Activated T-helper 1 cell treated with anti-CD3 and anti-CD28 coated beads, Interleukin-12 subunit alpha, Interleukin-12 subunit beta, Interleukin-2, Interleukin-4 antibody, amounts not matched to agents 30 ng/mL and 10 ng/mL and 1 ng/mL, durations not matched to agents 14 hours and 24 hours and 36 hours (primary cell): ENCODE results near the gene HGF. TPM values are rescaled to one million over a fixed set of nuclear protein-coding genes. Genes with fewer than 3 reads are reported as not detected.

Experiments
- DNase-seq: peaks from one replicate; pipeline ENCODE4 v3.0.0; 2021; ENCODE audit warnings: low spot score
- H3K27ac Mint-ChIP-seq: one replicate; pipeline ENCODE4 v1.8.0; 2021; ENCODE audit warnings: mild to moderate bottlenecking, mixed read lengths
- H3K27me3 Mint-ChIP-seq: one replicate; pipeline ENCODE4 v1.8.0; 2022; ENCODE audit warnings: mild to moderate bottlenecking, moderate library complexity, mixed read lengths; ENCODE audit not compliant: insufficient read depth
- H3K36me3 Mint-ChIP-seq: one replicate; pipeline ENCODE4 v1.8.0; 2021; ENCODE audit warnings: low read depth, mixed read lengths
- H3K4me1 Mint-ChIP-seq: one replicate; pipeline ENCODE4 v1.8.0; 2021; ENCODE audit warnings: low read depth, mixed read lengths
- H3K4me3 Mint-ChIP-seq: one replicate; pipeline ENCODE4 v1.8.0; 2021; ENCODE audit warnings: mild to moderate bottlenecking, moderate library complexity, mixed read lengths
- H3K9me3 Mint-ChIP-seq: one replicate; pipeline ENCODE4 v1.8.0; 2021; ENCODE audit warnings: mixed read lengths
- intact Hi-C: fragments of 100-400 bp; cut with micrococcal nuclease; formaldehyde crosslinking; loops from one replicate; pipeline ENCODE4 v1.15.1; 2024
- total RNA-seq: library from RNA; stranded (reverse); gene quantifications from 2 replicates; pipeline ENCODE4 v1.2.3, GENCODE V29; 2022

The HGF gene
- total RNA-seq, 1 donor from 2014 or later: not detected

DNA sequence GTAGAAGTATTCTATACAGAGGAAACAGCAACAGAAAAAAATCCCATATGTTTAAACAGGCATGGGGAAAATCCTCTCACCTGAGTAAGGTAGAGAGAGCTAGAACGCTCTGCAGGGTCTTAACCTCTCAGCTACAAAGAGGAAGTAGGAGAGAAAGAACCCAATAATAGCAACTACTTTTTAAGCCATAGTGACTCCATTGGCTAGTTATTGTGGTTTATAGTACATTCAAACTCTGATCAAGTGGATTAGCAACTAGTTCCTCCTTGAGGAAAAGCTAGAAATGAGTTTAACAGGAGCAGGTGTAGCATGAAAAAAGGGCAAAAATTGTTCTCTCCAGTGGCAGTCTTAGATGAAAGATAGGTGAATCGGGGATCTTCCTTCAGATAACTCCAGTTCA lies 89.7 kb downstream of the HGF start:
- Mint-ChIP-seq H3K27ac (no peak overlapping the region), H3K36me3 (no peaks in the 10 kb centered on the region), H3K4me3 (no peak overlapping the region), H3K4me1 (no peaks in the 10 kb centered on the region), H3K27me3 (no peaks in the 10 kb centered on the region), H3K9me3 (no peaks in the 10 kb centered on the region)
- no peak for DNase-seq
- intact Hi-C loops: no loop called here

DNA sequence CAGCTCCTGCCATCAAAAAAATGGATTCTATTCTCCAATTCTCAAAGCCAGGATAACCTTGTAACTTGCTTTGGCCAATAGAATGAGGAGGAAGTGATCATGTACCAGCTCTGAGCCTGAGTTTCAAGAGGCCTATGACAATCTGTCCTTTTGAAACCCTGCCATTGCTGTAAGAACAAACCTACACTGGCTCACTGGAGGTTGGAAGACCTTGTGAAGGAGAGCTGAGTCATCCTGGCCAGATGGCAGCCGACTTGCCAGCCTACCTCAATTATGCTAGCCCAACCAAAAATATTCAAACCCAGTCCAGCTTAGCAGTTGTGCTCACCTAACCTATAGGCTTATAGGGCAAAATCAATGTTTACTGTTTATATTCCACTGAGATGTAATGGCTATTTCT lies 93.0 kb downstream of the HGF start:
- no peak for DNase-seq
- Mint-ChIP-seq H3K36me3 (no peaks in the 10 kb centered on the region), H3K4me1 (no peaks in the 10 kb centered on the region), H3K27me3 (no peaks in the 10 kb centered on the region), H3K27ac (no peak overlapping the region), H3K9me3 (no peaks in the 10 kb centered on the region), H3K4me3 (no peak overlapping the region)
- intact Hi-C loops: no loop called here

DNA sequence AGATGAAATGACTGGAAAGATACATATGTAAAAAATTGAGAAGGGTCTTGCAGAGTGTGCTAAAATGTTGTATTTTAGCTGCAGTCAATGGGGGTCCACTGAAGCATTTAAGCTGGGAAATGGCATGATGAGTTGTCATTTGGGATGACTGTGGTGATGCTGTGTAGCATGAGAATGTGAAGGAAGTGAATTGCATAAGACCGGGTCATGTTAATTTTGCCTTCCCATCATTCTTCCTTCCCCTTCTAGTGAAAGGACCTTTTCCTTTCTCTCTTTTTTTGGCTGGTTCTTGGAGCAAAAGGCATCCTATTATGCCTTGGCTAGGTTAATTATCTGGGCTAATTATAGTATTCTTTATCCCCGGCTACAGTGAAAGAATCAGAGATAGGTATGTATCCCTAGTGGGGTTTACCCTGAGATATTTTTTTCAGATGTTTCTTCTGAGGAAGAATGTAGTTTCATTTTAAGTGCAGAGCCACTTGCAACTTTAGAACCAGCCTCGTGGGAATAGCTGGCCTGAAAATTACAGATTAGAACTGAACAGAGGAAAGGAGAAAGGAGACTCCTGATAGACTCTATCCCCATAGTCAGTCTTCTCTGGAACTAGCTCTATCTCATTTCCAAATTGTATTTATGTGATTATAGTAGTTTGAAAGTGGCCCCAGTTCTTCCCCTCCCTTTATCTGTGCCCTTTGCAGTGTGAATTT lies 93.6 kb downstream of the HGF start:
- Mint-ChIP-seq H3K36me3 (no peaks in the 10 kb centered on the region), H3K9me3 (no peaks in the 10 kb centered on the region), H3K4me3 (no peak overlapping the region), H3K27ac (no peak overlapping the region), H3K27me3 (no peaks in the 10 kb centered on the region), H3K4me1 (no peaks in the 10 kb centered on the region)
- DNase-seq: no peak
- intact Hi-C loops: no loop called here

DNA sequence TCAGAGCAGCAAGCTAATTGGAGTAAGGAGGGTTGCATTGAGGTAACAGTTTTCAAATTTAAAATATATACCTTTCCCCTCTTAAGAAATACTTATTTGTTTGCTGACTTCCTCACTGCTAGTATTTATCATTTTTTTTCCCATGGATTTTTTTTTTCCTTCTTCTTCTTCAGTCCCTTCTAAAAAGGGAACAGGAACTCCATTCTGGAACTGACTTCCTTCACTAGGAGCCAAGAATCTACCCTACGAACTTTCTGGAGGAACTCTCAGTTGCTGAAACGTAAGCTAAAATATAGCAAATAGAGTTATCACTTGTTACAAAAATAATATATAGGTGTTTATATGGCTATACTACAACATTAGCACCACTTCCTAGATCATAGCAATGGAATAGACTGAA lies 95.4 kb downstream of the HGF start:
- Mint-ChIP-seq H3K9me3 (no peaks in the 10 kb centered on the region), H3K27ac (no peak overlapping the region), H3K4me3 (no peak overlapping the region), H3K27me3 (no peaks in the 10 kb centered on the region), H3K36me3 (no peaks in the 10 kb centered on the region), H3K4me1 (no peaks in the 10 kb centered on the region)
- intact Hi-C loops: no loop called here
- DNase-seq: no peak

DNA sequence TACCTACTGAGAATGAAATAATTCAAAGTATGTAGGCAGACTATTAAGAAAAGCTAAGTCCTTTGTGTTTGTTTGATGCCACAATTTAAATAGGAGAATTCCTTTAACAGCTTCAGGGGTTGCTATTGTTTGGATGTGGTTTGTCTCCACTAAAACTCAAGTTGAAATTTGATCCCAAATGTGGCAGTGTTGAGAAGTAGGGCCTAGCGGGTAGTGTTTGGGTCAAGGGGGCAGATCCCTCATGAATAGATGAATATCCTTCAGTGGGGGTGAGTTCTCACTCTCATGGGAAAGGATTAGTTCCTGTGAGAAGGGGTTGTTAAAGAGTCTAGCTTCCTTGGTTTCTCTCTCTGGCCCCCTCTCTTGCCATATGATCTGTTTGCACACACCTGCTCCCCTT lies 97.0 kb downstream of the HGF start:
- Mint-ChIP-seq H3K4me3 (no peak overlapping the region), H3K4me1 (no peaks in the 10 kb centered on the region), H3K27me3 (no peaks in the 10 kb centered on the region), H3K27ac (no peak overlapping the region), H3K36me3 (no peaks in the 10 kb centered on the region), H3K9me3 (no peaks in the 10 kb centered on the region)
- no peak for DNase-seq
- intact Hi-C loops: no loop called here

DNA sequence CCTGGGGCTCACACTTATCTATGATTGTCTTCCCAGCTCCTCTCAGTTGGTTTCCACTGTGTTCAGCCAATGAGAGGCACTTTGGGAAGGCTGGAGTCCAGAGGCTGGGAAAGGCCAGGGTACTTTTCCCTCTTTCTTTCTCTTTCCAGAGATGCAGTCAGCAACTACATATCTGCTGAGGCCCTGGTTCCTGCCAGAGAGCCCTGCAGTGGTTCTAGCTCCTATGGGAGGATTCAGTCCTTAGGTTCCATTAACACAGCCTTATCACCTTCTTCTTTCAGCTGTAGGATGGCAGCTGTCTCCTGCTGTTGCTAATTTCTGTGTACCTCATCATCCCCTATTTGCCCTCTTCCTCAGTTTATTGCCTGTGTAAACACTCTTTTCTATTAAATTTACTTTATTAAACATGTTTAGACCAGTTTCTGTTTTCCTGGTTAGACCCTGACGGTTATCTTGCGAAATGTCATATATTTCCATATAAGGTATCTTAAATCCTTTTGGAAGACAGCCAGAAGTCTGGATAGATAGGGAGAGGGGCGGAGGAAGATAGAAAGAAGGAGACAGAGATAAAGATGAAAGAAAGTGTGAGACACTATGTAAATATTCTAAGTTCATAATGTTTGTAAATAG lies 100.3 kb downstream of the HGF start:
- H3K4me3 Mint-ChIP-seq: no peak overlapping the region
- no peaks in the 10 kb centered on the region for H3K27me3 Mint-ChIP-seq
- H3K27ac Mint-ChIP-seq: no peak overlapping the region
- no peaks in the 10 kb centered on the region for H3K36me3 Mint-ChIP-seq
- no peaks in the 10 kb centered on the region for H3K9me3 Mint-ChIP-seq
- intact Hi-C loops: no loop called here
- no peak for DNase-seq
- H3K4me1 Mint-ChIP-seq: no peaks in the 10 kb centered on the region

DNA sequence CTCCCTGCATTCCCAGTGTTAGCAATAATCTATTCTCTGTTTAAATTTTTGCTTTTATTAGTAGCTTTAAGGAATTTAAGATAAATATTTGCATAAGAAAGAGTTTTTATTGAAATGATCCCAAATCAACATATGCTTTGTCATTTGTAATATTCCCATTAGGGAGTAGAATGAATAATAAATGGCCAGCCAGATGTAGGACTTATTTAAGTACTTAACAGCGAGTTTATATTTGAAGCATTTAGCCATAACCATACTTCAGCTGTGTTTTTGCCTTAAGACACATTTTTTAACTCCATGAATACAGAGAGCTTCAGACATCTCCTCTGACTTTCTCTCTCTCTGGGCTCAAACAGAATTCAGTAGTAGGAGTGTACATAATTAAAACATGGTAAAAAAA lies 103.6 kb downstream of the HGF start:
- Mint-ChIP-seq H3K36me3 (no peaks in the 10 kb centered on the region), H3K4me1 (no peaks in the 10 kb centered on the region), H3K27ac (no peak overlapping the region), H3K4me3 (no peak overlapping the region), H3K27me3 (no peaks in the 10 kb centered on the region), H3K9me3 (no peaks in the 10 kb centered on the region)
- intact Hi-C loops: no loop called here
- DNase-seq: no peak

DNA sequence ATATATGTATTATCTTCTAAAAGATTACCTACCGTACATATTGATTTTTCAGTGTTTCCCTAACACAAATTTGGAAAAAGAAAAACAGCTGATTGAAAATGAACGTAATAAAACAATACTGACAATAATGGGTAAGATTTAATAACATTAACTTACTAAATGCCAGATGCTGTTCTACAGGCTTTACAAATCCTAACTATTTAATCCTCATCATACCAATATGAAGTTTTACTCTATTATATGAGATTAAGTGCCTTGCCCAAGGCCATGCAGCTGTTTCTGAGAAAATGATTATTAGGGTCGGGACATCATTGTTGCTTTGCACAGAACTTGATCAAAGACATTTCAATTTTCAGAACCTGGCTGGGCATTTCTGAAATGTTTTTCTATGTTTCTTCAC lies 104.6 kb downstream of the HGF start:
- intact Hi-C loops: no loop called here
- Mint-ChIP-seq H3K27me3 (no peaks in the 10 kb centered on the region), H3K4me1 (no peaks in the 10 kb centered on the region), H3K9me3 (peaks cover under 1% of the 10 kb centered on the region), H3K4me3 (no peak overlapping the region), H3K36me3 (no peaks in the 10 kb centered on the region), H3K27ac (no peak overlapping the region)
- DNase-seq: no peak

DNA sequence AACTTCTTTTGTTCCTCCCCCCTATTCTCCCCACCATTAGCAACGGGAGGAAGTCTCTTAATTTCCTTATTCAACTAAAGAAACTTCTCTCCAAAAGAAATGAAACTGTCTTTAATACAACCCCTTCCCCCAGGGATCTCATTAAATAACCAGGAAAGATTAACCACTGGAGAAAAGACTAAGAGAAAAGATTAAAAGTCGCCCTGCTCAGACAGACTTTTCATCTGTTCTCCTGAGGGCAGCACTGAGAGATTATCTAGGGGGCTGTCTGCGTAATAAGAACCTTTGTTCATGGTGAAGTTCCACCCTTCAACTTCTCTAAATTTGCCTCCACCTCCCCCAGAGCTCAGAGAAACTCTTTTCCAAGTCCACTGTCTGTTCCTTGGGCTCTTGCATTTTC lies 105.5 kb downstream of the HGF start:
- Mint-ChIP-seq H3K27me3 (no peaks in the 10 kb centered on the region), H3K4me1 (no peaks in the 10 kb centered on the region), H3K4me3 (no peak overlapping the region), H3K9me3 (peaks cover 4% of the 10 kb centered on the region), H3K27ac (no peak overlapping the region), H3K36me3 (no peaks in the 10 kb centered on the region)
- no peak for DNase-seq
- intact Hi-C loops: no loop called here

DNA sequence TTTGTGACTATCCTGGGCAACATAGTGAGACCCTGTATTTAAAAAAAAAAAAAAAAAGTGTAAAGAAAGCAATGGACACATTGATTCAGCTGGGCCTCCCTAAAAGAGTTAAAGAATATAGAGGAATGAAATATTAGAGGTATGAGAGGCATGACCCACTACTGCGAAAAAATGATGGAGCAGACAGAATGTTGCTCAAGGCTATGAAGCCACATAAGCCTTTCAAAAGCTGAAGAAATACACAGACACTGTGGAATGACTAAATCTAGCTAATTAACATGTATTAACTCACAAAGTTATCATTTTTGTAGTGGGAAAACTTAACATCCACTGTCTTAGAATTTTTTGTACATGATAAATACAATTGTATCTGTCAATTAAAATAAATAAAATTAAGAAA lies 107.3 kb downstream of the HGF start:
- intact Hi-C loops: no loop called here
- H3K4me1 Mint-ChIP-seq: no peaks in the 10 kb centered on the region
- no peak overlapping the region for H3K4me3 Mint-ChIP-seq
- no peak overlapping the region for H3K27ac Mint-ChIP-seq
- H3K27me3 Mint-ChIP-seq: no peaks in the 10 kb centered on the region
- H3K9me3 Mint-ChIP-seq: peaks cover 4% of the 10 kb centered on the region
- no peaks in the 10 kb centered on the region for H3K36me3 Mint-ChIP-seq
- DNase-seq: no peak

DNA sequence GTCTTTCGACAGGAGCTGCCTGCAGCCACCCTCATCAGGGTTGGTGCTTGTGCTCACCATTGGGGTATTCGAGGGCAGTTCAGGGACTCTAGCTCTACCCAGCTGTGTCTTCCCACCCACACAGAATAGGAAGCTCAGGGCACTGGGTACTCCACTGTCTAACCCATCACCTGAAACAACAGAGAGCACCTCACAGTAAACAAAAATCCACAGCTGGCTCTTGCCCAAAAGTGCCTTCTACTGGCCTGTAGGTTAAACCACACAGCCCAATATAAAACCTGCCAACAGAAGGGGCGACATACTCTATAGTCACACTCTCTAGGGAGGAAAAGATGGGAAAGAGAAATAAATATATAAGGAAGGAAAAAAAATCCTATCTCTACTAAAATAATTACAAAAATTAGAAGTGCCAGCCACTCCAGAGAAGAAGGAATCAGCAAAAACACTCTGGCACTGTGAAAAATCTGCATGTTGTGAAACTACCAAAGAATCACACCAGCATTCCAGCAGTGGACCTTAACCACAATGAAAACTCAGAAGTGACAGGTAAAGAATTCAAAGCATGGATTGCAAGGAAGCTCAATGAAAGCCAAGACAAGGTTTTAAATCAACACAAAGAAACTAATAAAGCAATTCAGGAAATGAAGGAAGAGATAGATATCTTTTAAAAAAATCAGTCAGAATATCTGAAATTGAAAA lies 110.0 kb downstream of the HGF start:
- intact Hi-C loops: no loop called here
- no peaks in the 10 kb centered on the region for H3K4me1 Mint-ChIP-seq

DNA sequence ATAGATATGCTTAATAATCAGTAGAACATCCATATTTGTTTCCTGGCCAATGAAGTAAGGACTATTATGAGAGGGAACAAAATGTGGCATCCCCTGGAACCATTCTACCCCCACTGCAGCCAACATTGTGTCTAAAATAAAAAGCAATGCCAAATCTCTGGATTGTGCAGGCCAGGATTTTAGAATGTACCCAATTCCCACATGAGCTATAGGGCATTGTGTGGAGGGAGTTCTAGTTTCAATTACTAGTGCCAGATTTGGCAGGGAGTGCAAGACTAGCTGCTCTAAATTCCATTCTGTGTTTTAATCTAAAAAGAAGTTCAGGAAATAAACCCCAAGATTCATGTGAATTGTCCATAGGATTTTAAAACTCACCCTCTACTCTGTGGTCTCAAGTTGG lies 112.3 kb downstream of the HGF start:
- no peak for DNase-seq
- H3K27ac Mint-ChIP-seq: no peak overlapping the region
- intact Hi-C loops: no loop called here
- peaks cover 13% of the 10 kb centered on the region for H3K9me3 Mint-ChIP-seq
- H3K27me3 Mint-ChIP-seq: no peaks in the 10 kb centered on the region
- no peak overlapping the region for H3K4me3 Mint-ChIP-seq
- H3K36me3 Mint-ChIP-seq: no peaks in the 10 kb centered on the region
- no peaks in the 10 kb centered on the region for H3K4me1 Mint-ChIP-seq

More for the DNA sequence above, 110.0 kb downstream of the HGF start:
- no peak for DNase-seq
- Mint-ChIP-seq H3K27ac (no peak overlapping the region), H3K4me3 (no peak overlapping the region), H3K36me3 (no peaks in the 10 kb centered on the region), H3K27me3 (no peaks in the 10 kb centered on the region), H3K9me3 (peaks cover 7% of the 10 kb centered on the region)

DNA sequence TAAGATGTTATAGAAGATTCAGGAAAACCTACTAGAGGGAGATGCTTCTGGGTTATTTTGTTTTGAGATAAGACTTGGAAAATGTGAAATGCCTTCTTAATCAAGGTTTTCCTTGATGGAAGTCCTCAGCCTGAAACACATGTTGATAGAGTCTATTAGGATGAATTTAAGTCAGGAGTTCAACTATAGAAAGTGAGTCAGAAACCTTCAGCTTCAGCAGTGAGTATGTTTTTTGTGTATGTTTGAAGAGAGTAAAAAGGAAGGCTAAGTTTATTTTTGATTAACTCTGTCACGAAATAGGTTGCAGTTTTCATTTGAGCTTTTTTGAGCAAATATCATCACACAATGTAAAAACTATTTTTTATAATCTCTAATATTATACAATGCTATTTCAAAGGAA lies 114.6 kb downstream of the HGF start:
- no peaks in the 10 kb centered on the region for H3K36me3 Mint-ChIP-seq
- intact Hi-C loops: no loop called here
- no peaks in the 10 kb centered on the region for H3K4me1 Mint-ChIP-seq
- no peaks in the 10 kb centered on the region for H3K27me3 Mint-ChIP-seq
- H3K9me3 Mint-ChIP-seq: peaks cover 24% of the 10 kb centered on the region
- no peak for DNase-seq
- no peak overlapping the region for H3K27ac Mint-ChIP-seq
- H3K4me3 Mint-ChIP-seq: no peak overlapping the region
